GM23338 (cell line): Measurements from ENCODE around the gene ZNF609. TPM values are rescaled to one million over a fixed set of nuclear protein-coding genes. Genes with fewer than 3 reads are reported as not detected.

Experiments
- ATAC-seq: fragments of 200-7000 bp; cut with Tn5 transposase; 3 replicates; pipeline ENCODE4 v1.9.1; 2020
- DNase-seq: peaks from one replicate; pipeline ENCODE4 v3.0.0-alpha.2; 2015; ENCODE audit warnings: low spot score
- H2AFZ ChIP-seq: fragments of 200-600 bp; sonication (generic); 2 replicates; pipeline ENCODE4 v1.8.0; 2016; ENCODE audit warnings: antibody characterized with exemption, mild to moderate bottlenecking, moderate library complexity
- H3F3A ChIP-seq: fragments of 200-600 bp; sonication (generic); replicated peaks from 2 replicates; pipeline ENCODE4 v1.8.0; 2017; ENCODE audit warnings: antibody characterized with exemption, mixed run types, low read depth
- H3K27ac ChIP-seq: fragments of 200-600 bp; sonication (generic); 2 replicates; pipeline ENCODE4 v1.6.1; 2016; ENCODE audit warnings: low read depth
- H3K27me3 ChIP-seq: fragments of 200-600 bp; sonication (generic); 2 replicates; pipeline ENCODE4 v1.8.0; 2016; ENCODE audit warnings: mild to moderate bottlenecking, mixed run types, moderate library complexity; ENCODE audit not compliant: insufficient read depth
- H3K36me3 ChIP-seq: fragments of 200-600 bp; sonication (generic); 2 replicates; pipeline ENCODE4 v1.8.0; 2016; ENCODE audit warnings: mild to moderate bottlenecking; ENCODE audit not compliant: insufficient read depth
- H3K4me1 ChIP-seq: fragments of 200-600 bp; sonication (generic); 2 replicates; pipeline ENCODE4 v1.8.0; 2016; ENCODE audit warnings: mild to moderate bottlenecking, moderate library complexity; ENCODE audit not compliant: insufficient read depth
- H3K4me2 ChIP-seq: fragments of 200-600 bp; sonication (generic); 2 replicates; pipeline ENCODE4 v1.7.1; 2017; ENCODE audit warnings: mixed run types
- H3K4me3 ChIP-seq: fragments of 200-600 bp; sonication (generic); 2 replicates; pipeline ENCODE4 v1.6.1; 2016; ENCODE audit warnings: mixed run types
- H3K79me2 ChIP-seq: fragments of 200-600 bp; sonication (generic); replicated peaks from 2 replicates; pipeline ENCODE4 v1.8.0; 2017; ENCODE audit warnings: mild to moderate bottlenecking; ENCODE audit not compliant: insufficient read depth
- H3K9me2 ChIP-seq: fragments of 200-600 bp; sonication (generic); 2 replicates; pipeline ENCODE4 v1.8.0; 2017; ENCODE audit not compliant: insufficient read depth
- H4K20me1 ChIP-seq: fragments of 200-600 bp; sonication (generic); replicated peaks from 2 replicates; pipeline ENCODE4 v1.8.0; 2017; ENCODE audit warnings: mild to moderate bottlenecking; ENCODE audit not compliant: insufficient read depth
- H3K27ac Mint-ChIP-seq: 2 replicates; pipeline ENCODE4 v1.8.0; 2020; ENCODE audit warnings: inconsistent platforms, mild to moderate bottlenecking, moderate library complexity, mixed read lengths
- H3K27me3 Mint-ChIP-seq: 3 replicates; pipeline ENCODE4 v1.8.0; 2022; ENCODE audit warnings: low read depth, mild to moderate bottlenecking, moderate library complexity, mixed read lengths, inconsistent platforms; ENCODE audit not compliant: insufficient read depth, poor library complexity
- H3K36me3 Mint-ChIP-seq: 3 replicates; pipeline ENCODE4 v1.8.0; 2021; ENCODE audit warnings: low read depth, mild to moderate bottlenecking, inconsistent platforms, moderate library complexity, mixed read lengths
- H3K4me1 Mint-ChIP-seq: 3 replicates; pipeline ENCODE4 v1.8.0; 2020; ENCODE audit warnings: mild to moderate bottlenecking, inconsistent platforms, mixed read lengths
- H3K4me3 Mint-ChIP-seq: 3 replicates; pipeline ENCODE4 v1.8.0; 2021; ENCODE audit warnings: moderate library complexity, mild to moderate bottlenecking, inconsistent platforms, mixed read lengths
- H3K9me3 Mint-ChIP-seq: 3 replicates; pipeline ENCODE4 v1.8.0; 2020; ENCODE audit warnings: moderate library complexity, mild to moderate bottlenecking, inconsistent platforms, mixed read lengths
- CREB1 ChIP-seq: fragments of 250-450 bp; sonication (Bioruptor Pico); IDR thresholded peaks from 2 replicates; pipeline ENCODE4 v1.5.0; 2020; ENCODE audit warnings: low read depth, mild to moderate bottlenecking, moderate library complexity
- EZH2 ChIP-seq: fragments of 200-600 bp; sonication (generic); IDR thresholded peaks from one replicate; pipeline ENCODE4 v1.8.0; 2017; ENCODE audit warnings: antibody characterized with exemption, mild to moderate bottlenecking, low read depth; ENCODE audit not compliant: unreplicated experiment
- EZH2phosphoT487 ChIP-seq: fragments of 200-600 bp; sonication (generic); IDR thresholded peaks from one replicate; pipeline ENCODE4 v1.8.1; 2018; ENCODE audit warnings: antibody characterized with exemption; ENCODE audit not compliant: unreplicated experiment
- JUNB ChIP-seq: IDR thresholded peaks from one replicate; pipeline ENCODE4 v1.6.1; 2016; ENCODE audit warnings: antibody characterized with exemption; ENCODE audit not compliant: unreplicated experiment
- NANOG ChIP-seq: IDR thresholded peaks from 2 replicates; pipeline ENCODE4 v1.6.1; 2016; ENCODE audit warnings: antibody characterized with exemption, borderline replicate concordance
- POLR2AphosphoS5 ChIP-seq: IDR thresholded peaks from 2 replicates; pipeline ENCODE4 v1.6.1; 2016; ENCODE audit warnings: antibody characterized with exemption, low read depth
- STAT1 ChIP-seq: IDR thresholded peaks from one replicate; pipeline ENCODE4 v1.6.1; 2016; ENCODE audit warnings: antibody characterized with exemption; ENCODE audit not compliant: unreplicated experiment
- ZNF114 ChIP-seq: fragments of 250-450 bp; sonication (Bioruptor Pico); IDR thresholded peaks from 2 replicates; pipeline ENCODE4 v1.5.0; 2020; ENCODE audit warnings: mild to moderate bottlenecking, moderate library complexity
- ZNF331 ChIP-seq: fragments of 250-450 bp; sonication (Bioruptor Pico); IDR thresholded peaks from 2 replicates; pipeline ENCODE4 v1.5.0; 2020; ENCODE audit warnings: low read depth, mild to moderate bottlenecking, moderate library complexity
- polyA plus RNA-seq: library from polyadenylated mRNA; unstranded; fragments of >200 nt; fragmentation: Nextera tagmentation; extraction: Ambion mirVana; gene quantifications from 2 replicates; pipeline ENCODE4 v1.2.1, GENCODE V29; 2016
- total RNA-seq: library from RNA; depleted of rRNA; stranded (reverse); fragments of >200 nt; shearing (Covaris generic); gene quantifications from 2 replicates; pipeline ENCODE4 v1.2.3, GENCODE V29; 2014
- TF ChIP-seq, protein P1 (sequence below): fragments of 250-450 bp; sonication (Bioruptor Pico); IDR thresholded peaks from 2 replicates; pipeline ENCODE4 v1.5.0; 2020; ENCODE audit warnings: mild to moderate bottlenecking, moderate library complexity
- TF ChIP-seq, protein P2 (sequence below): IDR thresholded peaks from one replicate; pipeline ENCODE4 v1.6.1; 2018; ENCODE audit warnings: antibody characterized with exemption; ENCODE audit not compliant: unreplicated experiment
- TF ChIP-seq, protein P3 (sequence below), 2 experiments: fragments of 200-600 bp in 1 of 2; sonication (generic) in 1 of 2; conservative IDR thresholded peaks; 2 replicates each; pipeline versions ENCODE4 v1.5.1 to v1.6.1; 2016 to 2017; ENCODE audit warnings: antibody characterized with exemption in 2 of 2, low read depth in 2 of 2, mild to moderate bottlenecking in 2 of 2, moderate library complexity in 1 of 2
- TF ChIP-seq, protein P4 (sequence below): IDR thresholded peaks from 2 replicates; pipeline ENCODE4 v1.6.1; 2016; ENCODE audit warnings: antibody characterized with exemption

ZNF609 gene
- total and polyA plus RNA-seq, 2 experiments from 2014 or later, result 26.4 to 40.2 TPM

DNA sequence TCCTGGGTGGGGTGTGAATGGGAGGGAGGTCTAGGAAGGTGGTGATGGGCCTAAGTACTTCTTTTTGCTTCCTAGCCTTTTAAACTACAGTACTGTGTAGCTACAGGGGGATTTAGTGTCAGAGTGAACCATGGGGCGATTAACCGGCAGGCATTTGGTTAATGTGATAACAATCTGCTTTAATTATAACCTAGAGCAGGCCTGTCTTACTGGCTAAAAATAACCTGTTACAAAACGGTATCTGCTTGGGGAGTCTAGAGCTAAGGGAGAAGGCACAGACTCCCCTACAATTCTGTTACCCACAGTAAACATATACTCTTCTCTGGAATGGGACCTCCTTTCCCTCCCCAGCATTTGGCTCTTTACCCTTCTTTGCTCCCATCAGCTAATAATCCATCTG is 229.6 kb downstream of the ZNF609 start:
- H3K4me1 Mint-ChIP-seq, result peaks cover 80% of the 10 kb centered on the region
- DNase-seq (no peak), ATAC-seq (no peak)
- TF ChIP-seq NANOG, result no peak
- TF ChIP-seq, protein P1, sequence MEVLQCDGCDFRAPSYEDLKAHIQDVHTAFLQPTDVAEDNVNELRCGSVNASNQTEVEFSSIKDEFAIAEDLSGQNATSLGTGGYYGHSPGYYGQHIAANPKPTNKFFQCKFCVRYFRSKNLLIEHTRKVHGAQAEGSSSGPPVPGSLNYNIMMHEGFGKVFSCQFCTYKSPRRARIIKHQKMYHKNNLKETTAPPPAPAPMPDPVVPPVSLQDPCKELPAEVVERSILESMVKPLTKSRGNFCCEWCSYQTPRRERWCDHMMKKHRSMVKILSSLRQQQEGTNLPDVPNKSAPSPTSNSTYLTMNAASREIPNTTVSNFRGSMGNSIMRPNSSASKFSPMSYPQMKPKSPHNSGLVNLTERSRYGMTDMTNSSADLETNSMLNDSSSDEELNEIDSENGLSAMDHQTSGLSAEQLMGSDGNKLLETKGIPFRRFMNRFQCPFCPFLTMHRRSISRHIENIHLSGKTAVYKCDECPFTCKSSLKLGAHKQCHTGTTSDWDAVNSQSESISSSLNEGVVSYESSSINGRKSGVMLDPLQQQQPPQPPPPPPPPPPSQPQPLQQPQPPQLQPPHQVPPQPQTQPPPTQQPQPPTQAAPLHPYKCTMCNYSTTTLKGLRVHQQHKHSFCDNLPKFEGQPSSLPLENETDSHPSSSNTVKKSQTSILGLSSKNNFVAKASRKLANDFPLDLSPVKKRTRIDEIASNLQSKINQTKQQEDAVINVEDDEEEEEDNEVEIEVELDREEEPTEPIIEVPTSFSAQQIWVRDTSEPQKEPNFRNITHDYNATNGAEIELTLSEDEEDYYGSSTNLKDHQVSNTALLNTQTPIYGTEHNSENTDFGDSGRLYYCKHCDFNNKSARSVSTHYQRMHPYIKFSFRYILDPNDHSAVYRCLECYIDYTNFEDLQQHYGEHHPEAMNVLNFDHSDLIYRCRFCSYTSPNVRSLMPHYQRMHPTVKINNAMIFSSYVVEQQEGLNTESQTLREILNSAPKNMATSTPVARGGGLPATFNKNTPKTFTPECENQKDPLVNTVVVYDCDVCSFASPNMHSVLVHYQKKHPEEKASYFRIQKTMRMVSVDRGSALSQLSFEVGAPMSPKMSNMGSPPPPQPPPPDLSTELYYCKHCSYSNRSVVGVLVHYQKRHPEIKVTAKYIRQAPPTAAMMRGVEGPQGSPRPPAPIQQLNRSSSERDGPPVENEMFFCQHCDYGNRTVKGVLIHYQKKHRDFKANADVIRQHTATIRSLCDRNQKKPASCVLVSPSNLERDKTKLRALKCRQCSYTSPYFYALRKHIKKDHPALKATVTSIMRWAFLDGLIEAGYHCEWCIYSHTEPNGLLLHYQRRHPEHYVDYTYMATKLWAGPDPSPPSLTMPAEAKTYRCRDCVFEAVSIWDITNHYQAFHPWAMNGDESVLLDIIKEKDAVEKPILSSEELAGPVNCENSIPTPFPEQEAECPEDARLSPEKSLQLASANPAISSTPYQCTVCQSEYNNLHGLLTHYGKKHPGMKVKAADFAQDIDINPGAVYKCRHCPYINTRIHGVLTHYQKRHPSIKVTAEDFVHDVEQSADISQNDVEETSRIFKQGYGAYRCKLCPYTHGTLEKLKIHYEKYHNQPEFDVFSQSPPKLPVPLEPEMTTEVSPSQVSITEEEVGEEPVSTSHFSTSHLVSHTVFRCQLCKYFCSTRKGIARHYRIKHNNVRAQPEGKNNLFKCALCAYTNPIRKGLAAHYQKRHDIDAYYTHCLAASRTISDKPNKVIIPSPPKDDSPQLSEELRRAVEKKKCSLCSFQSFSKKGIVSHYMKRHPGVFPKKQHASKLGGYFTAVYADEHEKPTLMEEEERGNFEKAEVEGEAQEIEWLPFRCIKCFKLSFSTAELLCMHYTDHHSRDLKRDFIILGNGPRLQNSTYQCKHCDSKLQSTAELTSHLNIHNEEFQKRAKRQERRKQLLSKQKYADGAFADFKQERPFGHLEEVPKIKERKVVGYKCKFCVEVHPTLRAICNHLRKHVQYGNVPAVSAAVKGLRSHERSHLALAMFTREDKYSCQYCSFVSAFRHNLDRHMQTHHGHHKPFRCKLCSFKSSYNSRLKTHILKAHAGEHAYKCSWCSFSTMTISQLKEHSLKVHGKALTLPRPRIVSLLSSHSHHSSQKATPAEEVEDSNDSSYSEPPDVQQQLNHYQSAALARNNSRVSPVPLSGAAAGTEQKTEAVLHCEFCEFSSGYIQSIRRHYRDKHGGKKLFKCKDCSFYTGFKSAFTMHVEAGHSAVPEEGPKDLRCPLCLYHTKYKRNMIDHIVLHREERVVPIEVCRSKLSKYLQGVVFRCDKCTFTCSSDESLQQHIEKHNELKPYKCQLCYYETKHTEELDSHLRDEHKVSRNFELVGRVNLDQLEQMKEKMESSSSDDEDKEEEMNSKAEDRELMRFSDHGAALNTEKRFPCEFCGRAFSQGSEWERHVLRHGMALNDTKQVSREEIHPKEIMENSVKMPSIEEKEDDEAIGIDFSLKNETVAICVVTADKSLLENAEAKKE (CRISPR knock-in tag), result no peak
- TF ChIP-seq, protein P2, sequence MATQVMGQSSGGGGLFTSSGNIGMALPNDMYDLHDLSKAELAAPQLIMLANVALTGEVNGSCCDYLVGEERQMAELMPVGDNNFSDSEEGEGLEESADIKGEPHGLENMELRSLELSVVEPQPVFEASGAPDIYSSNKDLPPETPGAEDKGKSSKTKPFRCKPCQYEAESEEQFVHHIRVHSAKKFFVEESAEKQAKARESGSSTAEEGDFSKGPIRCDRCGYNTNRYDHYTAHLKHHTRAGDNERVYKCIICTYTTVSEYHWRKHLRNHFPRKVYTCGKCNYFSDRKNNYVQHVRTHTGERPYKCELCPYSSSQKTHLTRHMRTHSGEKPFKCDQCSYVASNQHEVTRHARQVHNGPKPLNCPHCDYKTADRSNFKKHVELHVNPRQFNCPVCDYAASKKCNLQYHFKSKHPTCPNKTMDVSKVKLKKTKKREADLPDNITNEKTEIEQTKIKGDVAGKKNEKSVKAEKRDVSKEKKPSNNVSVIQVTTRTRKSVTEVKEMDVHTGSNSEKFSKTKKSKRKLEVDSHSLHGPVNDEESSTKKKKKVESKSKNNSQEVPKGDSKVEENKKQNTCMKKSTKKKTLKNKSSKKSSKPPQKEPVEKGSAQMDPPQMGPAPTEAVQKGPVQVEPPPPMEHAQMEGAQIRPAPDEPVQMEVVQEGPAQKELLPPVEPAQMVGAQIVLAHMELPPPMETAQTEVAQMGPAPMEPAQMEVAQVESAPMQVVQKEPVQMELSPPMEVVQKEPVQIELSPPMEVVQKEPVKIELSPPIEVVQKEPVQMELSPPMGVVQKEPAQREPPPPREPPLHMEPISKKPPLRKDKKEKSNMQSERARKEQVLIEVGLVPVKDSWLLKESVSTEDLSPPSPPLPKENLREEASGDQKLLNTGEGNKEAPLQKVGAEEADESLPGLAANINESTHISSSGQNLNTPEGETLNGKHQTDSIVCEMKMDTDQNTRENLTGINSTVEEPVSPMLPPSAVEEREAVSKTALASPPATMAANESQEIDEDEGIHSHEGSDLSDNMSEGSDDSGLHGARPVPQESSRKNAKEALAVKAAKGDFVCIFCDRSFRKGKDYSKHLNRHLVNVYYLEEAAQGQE, result no peak
- no peak for TF ChIP-seq ZNF114
- TF ChIP-seq POLR2AphosphoS5, result no peak
- TF ChIP-seq EZH2, result no peak
- no peak for TF ChIP-seq STAT1
- TF ChIP-seq ZNF331 (CRISPR knock-in tag), result no peak
- TF ChIP-seq CREB1, result no peak
- no peak for TF ChIP-seq EZH2phosphoT487
- TF ChIP-seq, protein P3, sequence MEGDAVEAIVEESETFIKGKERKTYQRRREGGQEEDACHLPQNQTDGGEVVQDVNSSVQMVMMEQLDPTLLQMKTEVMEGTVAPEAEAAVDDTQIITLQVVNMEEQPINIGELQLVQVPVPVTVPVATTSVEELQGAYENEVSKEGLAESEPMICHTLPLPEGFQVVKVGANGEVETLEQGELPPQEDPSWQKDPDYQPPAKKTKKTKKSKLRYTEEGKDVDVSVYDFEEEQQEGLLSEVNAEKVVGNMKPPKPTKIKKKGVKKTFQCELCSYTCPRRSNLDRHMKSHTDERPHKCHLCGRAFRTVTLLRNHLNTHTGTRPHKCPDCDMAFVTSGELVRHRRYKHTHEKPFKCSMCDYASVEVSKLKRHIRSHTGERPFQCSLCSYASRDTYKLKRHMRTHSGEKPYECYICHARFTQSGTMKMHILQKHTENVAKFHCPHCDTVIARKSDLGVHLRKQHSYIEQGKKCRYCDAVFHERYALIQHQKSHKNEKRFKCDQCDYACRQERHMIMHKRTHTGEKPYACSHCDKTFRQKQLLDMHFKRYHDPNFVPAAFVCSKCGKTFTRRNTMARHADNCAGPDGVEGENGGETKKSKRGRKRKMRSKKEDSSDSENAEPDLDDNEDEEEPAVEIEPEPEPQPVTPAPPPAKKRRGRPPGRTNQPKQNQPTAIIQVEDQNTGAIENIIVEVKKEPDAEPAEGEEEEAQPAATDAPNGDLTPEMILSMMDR (conservative IDR thresholded peaks at IDR 0.05; ENCODE audit: low read depth in 2 of 2), result no peak
- no peak for TF ChIP-seq JUNB
- TF ChIP-seq, protein P4, sequence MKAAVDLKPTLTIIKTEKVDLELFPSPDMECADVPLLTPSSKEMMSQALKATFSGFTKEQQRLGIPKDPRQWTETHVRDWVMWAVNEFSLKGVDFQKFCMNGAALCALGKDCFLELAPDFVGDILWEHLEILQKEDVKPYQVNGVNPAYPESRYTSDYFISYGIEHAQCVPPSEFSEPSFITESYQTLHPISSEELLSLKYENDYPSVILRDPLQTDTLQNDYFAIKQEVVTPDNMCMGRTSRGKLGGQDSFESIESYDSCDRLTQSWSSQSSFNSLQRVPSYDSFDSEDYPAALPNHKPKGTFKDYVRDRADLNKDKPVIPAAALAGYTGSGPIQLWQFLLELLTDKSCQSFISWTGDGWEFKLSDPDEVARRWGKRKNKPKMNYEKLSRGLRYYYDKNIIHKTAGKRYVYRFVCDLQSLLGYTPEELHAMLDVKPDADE, result no peak
- no peak overlapping the region for H2AFZ ChIP-seq
- no peaks in the 10 kb centered on the region for H3K9me2 ChIP-seq
- peaks cover 32% of the 10 kb centered on the region for H3K4me1 ChIP-seq
- H3F3A ChIP-seq, result peaks cover 82% of the 10 kb centered on the region
- H3K4me3 Mint-ChIP-seq, result no peak overlapping the region
- H3K36me3 Mint-ChIP-seq, result peaks cover 95% of the 10 kb centered on the region
- H3K36me3 ChIP-seq, result peaks cover 76% of the 10 kb centered on the region
- H3K4me2 ChIP-seq, result no peak overlapping the region
- H3K27me3 Mint-ChIP-seq, result peaks cover 45% of the 10 kb centered on the region
- H3K27ac ChIP-seq, result peak overlapping the region; percentile 74
- H3K79me2 ChIP-seq, result peaks cover 46% of the 10 kb centered on the region
- H3K27me3 ChIP-seq, result no peaks in the 10 kb centered on the region
- no peak overlapping the region for H3K4me3 ChIP-seq
- H3K9me3 Mint-ChIP-seq, result no peaks in the 10 kb centered on the region
- H4K20me1 ChIP-seq, result peaks cover 67% of the 10 kb centered on the region
- peak overlapping the region; percentile 56; the same call in 1 of the 2 replicates for H3K27ac Mint-ChIP-seq
